Fibroblast of pulmonary artery (primary cell): Measurements from ENCODE around the gene RHBDF1.
A peak's percentile ranks its signal among the peaks of the same experiment; 100 is the strongest.

Experiments
- DNase-seq: peaks from one replicate; pipeline ENCODE4 v3.0.0-alpha.2; 2010; ENCODE audit warnings: low read depth
- H3K4me3 ChIP-seq: replicated peaks from 2 replicates; pipeline ENCODE4 v1.5.1; 2011; ENCODE audit warnings: low read depth, mild to moderate bottlenecking, control low read depth, low read length, moderate library complexity
- TF ChIP-seq, protein P1 (sequence below): IDR thresholded peaks from 2 replicates; pipeline ENCODE4 v1.5.1; 2011; ENCODE audit warnings: mild to moderate bottlenecking, control low read depth, low read length, inconsistent platforms; ENCODE audit errors: missing control alignments

Gene RHBDF1

DNA sequence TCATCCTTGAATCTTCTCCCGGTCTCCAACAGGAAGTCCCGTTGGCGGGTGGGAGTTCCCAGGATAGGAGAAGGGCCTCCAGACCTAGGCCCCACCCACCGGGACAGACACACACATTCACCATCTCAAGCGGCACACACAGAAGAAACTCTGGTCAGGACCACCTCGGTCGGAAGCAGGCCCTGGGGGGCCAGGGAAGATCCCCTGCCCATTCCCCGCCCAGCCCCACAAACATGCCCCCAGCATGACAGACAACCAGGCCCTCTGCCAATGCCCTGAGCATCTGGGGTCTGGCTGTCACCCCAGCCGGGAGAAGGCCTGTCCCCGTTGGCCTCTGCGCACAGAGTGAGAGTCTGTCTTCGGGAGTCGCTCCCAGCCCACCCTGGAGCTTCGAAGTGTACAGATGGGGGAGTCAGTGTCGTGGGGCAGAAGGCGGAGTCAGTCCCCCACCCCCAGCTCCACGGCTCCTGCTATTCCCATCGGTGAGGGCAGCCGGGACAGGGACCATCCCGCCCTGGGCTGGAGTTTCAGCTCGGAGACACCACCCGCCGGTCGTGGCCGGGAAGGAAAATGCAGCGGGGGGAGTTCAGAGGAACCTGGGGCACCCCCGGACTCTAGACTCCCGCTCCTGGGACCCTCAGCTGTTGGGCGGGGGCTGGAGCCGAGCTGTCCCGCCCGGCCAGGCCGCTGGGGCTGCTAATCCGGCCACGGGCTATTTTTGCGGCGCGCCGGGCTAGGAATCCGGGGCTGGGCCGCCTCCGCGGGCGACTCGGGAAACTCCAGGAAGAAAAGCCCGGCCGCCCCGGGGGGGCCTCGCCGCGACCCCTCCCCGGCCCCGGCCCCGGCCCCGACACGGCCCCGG lies 660 bp downstream of the RHBDF1 start:
- TF ChIP-seq, protein P1, sequence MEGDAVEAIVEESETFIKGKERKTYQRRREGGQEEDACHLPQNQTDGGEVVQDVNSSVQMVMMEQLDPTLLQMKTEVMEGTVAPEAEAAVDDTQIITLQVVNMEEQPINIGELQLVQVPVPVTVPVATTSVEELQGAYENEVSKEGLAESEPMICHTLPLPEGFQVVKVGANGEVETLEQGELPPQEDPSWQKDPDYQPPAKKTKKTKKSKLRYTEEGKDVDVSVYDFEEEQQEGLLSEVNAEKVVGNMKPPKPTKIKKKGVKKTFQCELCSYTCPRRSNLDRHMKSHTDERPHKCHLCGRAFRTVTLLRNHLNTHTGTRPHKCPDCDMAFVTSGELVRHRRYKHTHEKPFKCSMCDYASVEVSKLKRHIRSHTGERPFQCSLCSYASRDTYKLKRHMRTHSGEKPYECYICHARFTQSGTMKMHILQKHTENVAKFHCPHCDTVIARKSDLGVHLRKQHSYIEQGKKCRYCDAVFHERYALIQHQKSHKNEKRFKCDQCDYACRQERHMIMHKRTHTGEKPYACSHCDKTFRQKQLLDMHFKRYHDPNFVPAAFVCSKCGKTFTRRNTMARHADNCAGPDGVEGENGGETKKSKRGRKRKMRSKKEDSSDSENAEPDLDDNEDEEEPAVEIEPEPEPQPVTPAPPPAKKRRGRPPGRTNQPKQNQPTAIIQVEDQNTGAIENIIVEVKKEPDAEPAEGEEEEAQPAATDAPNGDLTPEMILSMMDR = no peak
- peak overlapping the region; percentile 74 for H3K4me3 ChIP-seq
- peak; percentile 61 for DNase-seq

DNA sequence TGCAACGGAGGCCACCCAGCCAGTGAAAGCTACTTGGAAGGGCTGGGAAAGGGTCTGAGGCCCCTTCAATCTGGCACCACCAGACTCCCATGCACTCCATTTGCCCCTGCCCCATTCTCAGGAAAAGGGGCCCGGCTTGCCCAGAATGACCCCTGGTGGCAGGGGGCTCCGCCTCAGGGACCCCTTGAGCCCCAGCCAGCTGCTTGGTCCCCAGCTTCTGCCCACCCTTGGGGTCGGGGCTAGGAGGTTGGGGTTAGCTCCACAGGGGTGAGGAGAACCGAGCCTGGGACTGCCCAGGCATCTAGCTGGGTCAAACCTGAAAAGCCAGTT lies 1.3 kb downstream of the RHBDF1 start:
- TF ChIP-seq, protein P1 = no peak
- H3K4me3 ChIP-seq = peak overlapping the region; percentile 74
- no peak for DNase-seq

DNA sequence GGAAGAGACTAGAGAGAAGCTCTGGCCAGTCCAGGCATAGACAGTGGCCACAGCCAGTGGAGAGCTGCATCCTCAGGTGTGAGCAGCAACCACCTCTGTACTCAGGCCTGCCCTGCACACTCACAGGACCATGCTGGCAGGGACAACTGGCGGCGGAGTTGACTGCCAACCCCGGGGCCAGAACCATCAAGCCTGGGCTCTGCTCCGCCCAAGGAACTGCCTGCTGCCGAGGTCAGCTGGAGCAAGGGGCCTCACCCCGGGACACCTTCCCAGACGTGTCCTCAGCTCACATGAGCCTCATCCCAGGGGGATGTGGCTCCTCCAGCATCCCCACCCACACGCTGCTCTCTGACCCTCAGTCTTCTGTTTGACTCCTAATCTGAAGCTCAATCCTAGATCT lies 3.2 kb downstream of the RHBDF1 start:
- H3K4me3 ChIP-seq = no peak overlapping the region
- DNase-seq = no peak
- TF ChIP-seq, protein P1 = no peak

DNA sequence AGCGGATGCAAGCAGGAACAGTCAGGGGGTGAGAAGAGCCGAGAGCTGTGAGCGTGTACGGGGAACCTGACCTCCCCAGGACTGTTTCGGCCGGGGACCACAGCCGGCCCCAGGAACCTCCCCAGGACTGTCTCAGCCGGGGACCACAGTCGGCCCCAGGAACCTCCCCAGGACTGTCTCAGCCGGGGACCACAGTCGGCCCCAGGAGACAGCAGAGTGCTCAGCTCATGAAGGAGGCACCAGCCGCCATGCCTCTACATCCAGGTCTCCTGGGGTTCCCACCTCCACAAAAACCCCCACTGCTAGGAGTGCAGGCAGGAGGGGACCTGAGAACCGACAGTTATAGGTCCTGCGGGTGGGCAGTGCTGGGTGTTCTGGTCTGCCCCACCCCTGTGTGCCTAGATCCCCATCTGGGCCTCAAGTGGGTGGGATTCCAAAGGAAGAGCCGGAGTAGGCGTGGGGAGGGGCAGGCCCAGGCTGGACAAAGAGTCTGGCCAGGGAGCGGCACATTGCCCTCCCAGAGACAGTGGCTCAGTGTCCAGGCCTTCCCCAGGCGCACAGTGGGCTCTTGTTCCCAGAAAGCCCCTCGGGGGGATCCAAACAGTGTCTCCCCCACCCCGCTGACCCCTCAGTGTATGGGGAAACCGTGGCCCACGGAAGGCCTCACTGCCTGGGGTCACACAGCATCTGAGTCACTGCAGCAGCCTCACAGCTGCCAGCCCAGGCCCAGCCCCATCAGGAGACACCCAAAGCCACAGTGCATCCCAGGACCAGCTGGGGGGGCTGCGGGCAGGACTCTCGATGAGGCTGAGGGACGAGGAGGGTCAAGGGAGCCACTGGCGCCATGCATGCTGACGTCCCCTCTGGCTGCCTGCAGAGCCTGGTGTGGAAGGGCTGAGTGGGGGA lies 4.3 kb downstream of the RHBDF1 start:
- TF ChIP-seq, protein P1 = no peak
- no peak overlapping the region for H3K4me3 ChIP-seq
- DNase-seq = no peak

DNA sequence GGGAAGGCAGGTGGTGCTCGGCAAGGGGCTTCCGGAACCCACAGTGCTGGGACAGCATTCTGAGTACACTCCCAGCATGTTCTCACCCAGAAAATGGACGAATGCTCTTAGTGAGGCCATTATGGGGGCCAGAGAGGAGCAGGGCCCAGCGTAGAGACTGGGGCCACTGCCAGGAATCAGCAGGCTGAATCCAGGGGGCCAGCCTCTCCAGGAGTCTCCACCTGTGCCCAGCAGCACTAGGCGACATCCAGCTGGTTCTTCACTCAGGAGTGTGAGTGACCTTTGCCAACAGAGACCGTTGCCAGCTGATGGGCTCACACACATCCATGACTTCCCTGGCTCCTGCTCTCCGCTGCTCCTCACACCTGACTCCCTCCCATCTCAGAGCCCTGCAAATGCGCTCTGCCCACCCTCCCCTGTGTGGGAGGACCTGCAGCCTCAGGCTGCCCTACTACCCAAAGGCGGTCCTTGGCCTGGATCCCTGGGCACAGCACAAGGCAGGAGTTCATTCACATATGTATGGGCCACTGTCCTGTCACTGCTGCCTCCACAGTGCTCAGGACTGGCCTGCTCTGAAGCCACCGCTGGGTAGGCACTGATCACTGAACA lies 5.1 kb downstream of the RHBDF1 start:
- no peak for DNase-seq
- H3K4me3 ChIP-seq = no peak overlapping the region
- TF ChIP-seq, protein P1 = no peak

DNA sequence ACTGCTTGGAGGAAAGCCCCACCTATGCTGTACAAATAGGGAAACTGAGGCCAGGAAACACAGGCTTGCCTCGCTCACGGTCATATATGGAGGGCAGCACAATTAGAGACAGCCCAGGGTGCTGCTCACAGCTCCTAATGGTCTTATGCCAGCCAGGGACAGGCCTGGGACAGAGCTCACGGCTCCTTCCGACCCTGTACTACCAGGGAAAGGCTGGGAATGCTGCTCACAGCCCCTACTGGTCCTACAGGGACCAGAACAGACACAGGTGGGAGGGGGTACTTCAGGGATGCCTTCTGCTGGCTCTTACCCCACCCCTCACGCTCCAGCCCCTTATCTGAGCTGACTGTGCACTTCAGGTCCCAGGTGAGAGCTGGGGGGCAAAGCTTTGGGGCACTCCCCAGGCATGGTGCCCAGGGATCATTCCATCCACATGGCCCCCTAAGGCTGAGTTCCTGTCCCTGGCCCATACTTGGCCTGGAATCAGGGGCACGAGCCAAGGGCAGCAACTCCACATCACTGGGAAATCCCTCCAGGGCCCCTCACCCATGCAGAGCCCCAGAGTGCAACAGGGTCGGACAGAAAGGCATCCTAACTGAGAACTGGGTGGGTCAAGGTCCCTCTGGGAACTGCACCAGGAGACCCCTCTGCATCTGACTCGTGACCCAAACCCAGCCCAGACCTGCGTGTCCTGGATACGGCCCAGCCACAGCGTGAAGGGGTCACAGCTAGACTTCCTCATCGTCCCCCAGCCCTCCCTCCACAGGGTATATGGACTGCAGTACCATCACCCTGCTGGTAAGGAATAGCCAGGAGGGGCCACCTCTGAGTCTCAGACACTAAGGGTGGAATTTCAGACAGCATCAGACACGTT lies 5.9 kb downstream of the RHBDF1 start:
- H3K4me3 ChIP-seq = no peak overlapping the region
- no peak for DNase-seq
- TF ChIP-seq, protein P1 = no peak
